Middle frontal gyrus (tissue), 1 donor: Measurements from ENCODE around the gene DLK2.
"Not testable (repeated sequence)": the region's sequence is repeated elsewhere in the genome, so short reads cannot be mapped to it uniquely, and the experiment has no call there.

Source experiments
- DNase-seq: peaks from one replicate; pipeline ENCODE4 v3.0.0-alpha.2; 2015; ENCODE audit warnings: low spot score; ENCODE audit errors: extremely low spot score

DLK2 gene

GRCh38 chr6:43455531-43456428, at the start of gene DLK2:
DLK2 (minus strand) TSS chr6:43455548; CDS start chr6:43454825, 723 bp downstream.
- DNase-seq: no peak

DNA sequence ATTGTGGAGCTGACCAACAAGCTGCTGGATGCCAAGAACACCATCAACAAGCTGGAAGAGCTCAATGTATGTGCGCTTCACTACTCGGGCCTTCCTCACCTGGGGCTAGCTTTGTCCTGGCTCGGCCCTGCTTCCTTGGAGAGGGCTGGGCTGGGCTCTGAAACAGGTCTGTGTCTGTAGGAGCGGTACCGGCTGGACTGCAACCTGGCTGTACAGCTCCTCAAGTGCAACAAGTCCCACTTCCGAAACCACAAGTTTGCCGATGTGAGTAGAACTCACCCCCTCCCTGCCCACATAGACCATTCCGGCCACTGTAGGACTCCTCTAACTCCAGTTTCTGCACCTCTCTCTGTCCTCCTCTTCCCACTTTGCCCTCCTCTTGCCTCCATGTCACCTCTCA, 48.1 kb upstream of the DLK2 start:
- no peak for DNase-seq

DNA sequence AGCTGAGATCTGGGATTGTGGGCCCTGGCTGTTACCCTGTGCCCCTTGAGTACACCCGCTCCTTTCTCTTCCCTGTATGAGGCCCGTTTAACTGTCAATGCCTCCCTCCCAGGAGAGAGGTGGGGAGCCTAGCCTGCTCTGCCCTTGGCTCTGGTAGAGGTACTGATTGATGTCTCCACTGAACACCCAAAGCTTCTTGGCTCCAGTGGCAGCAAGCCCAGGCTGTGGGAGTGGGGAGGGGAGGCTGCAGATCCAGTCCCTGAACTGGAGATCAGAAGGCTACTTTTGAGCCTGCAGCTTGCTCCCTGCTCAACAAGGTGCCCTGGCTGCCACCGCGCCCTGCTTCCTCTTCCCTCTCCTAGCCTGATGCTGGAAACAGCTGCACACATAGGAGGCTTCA, 47.3 kb upstream of the DLK2 start:
- DNase-seq: no peak

GRCh38 chr6:43500921-43501320, 45.6 kb upstream of the DLK2 start:
- no peak for DNase-seq

DNA sequence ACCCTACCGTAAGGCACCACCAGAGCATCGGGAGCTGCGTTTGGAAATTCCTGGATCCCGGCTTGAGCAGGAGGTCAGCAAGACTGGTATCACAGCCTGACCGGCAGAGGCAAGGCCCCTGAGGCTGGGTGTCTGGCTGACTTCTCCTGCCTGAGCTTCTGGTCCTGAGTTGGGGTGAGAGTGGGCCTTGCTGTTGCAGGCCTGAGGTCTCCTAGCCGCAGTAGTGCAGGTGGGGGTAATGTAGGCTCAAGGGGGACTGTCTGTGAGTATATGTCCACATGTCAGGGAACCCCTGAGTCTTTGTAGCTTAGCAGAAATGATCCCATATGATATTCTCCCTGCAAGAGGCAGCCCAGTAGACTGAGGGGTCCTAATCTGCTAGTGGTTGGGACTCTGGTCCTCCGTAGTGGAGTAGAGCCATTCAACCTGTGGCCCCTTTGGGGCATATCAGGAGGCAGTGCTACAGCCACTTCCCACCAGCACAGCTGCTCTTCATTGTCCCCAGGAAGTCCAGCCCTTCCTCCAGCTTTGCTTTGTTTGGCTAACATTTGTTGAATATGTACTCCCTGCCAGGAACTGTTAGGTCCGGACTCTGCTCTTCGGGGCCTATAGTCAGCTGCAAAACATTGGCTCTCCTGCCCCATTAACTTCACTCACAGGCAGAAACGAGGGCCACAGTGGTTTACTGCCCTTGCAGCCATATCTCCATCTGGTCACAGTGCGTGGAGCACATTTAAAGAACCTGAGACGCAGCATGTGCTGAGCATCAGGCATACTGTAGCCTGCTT, 43.9 kb upstream of the DLK2 start:
- DNase-seq: no peak

GRCh38 chr6:43498291-43498690, 42.9 kb upstream of the DLK2 start:
- not testable (repeated sequence) for DNase-seq

DNA sequence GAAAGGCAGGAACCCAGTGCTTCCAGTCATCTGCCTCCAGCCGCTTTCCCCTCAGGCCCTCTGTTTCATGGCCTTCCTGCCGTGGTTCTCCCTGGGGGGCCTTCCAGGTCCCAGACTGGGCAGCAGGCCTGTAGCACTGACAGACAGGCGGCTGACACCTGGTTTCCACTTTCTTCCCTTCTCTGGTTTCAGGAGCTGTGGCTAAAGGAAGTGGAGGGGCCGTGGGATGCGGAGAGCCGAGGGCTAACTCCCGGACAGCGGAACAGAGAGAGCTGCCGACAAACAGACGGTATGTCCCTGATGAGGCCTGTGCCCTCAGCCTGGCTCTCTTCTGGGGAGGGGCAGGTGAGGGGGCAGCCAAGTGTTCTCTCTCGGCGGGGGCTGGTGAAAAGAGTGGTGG, 42.3 kb upstream of the DLK2 start:
- DNase-seq: no peak

GRCh38 chr6:43497129-43497396, 41.7 kb upstream of the DLK2 start:
- DNase-seq: no peak

DNA sequence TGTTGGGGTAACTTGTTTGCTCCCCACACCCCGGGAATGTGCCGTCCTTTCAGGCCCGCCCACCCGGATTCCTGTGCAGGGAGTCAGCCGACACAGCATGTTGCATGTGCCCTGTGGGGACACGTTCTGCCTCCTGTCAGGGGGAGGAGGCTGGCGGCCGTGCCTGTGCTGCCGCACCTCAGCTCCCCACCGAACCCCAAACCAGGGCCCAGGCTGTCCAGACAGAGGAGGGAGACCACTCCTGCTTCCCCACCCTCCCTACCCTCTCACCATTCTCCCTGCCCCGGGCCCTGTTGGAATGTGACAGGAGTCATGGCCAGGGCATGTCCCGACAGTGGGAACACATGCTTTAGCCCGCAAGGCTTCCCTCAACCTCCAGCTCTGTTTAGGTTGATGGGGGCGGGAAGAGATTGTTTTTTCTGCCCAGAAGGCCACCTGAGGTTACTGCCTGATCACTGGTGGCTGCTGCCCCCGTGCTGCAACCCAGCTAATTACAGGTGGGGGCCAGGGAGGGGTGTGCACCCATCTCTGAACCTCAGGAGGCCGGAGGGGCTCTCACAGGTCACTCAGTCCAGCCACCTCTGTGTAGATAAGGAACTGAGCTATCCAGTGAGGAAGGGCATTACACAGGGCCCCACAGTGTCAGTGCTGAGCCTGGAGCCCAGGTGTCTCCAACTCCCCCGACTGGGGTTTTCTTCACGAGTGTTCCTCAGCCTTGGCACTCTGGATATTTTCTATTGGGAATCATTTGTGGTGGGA, 41.2 kb upstream of the DLK2 start:
- DNase-seq: no peak

- no peak for DNase-seq
Measured at GRCh38 chr6:43495409-43495941, 40.1 kb upstream of the DLK2 start.

- DNase-seq: no peak
Measured at GRCh38 chr6:43494766-43495165, 39.4 kb upstream of the DLK2 start.

GRCh38 chr6:43494321-43494720, 39.0 kb upstream of the DLK2 start:
- DNase-seq: no peak

GRCh38 chr6:43493833-43494232, 38.5 kb upstream of the DLK2 start:
- DNase-seq: no peak

DNA sequence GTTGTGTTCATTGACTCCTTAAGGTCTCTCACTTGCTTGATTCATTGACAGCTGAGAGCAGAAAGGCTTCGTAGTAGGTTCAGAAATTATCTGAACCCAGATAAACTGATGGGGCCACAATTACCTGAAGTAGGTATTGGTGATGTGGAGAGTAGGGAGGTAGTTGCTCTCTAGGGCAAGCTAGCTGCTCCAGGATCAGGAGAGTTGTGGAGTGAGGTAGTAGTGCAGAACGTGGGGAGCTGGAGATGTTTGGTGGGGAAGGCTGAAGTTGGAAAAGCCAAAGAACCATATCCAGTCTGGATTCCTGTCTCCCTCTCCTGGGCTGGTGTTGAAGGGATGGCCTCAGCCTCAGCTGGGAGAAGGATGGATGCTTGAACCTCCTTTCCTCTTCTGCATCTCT, 37.9 kb upstream of the DLK2 start:
- DNase-seq: no peak

DNA sequence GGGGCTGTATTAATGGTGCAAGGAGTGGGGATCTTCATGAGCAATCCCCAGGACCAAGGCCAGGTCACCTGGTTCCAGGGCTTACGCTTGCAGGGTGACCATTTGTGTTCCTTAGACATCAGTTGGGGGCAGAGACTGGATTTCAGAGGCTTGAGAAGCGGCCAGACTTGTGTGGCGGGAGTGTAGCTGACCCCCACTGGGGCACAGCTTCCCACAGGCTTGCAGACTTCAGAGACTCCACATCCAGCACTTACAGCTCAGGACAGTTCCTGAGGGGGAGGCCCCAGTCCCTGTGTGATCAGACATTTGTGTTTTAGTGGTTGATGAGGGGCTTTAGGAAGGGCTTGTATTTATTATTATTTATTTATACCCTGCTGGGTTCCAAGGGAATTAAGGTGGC, 37.3 kb upstream of the DLK2 start:
- no peak for DNase-seq

DNA sequence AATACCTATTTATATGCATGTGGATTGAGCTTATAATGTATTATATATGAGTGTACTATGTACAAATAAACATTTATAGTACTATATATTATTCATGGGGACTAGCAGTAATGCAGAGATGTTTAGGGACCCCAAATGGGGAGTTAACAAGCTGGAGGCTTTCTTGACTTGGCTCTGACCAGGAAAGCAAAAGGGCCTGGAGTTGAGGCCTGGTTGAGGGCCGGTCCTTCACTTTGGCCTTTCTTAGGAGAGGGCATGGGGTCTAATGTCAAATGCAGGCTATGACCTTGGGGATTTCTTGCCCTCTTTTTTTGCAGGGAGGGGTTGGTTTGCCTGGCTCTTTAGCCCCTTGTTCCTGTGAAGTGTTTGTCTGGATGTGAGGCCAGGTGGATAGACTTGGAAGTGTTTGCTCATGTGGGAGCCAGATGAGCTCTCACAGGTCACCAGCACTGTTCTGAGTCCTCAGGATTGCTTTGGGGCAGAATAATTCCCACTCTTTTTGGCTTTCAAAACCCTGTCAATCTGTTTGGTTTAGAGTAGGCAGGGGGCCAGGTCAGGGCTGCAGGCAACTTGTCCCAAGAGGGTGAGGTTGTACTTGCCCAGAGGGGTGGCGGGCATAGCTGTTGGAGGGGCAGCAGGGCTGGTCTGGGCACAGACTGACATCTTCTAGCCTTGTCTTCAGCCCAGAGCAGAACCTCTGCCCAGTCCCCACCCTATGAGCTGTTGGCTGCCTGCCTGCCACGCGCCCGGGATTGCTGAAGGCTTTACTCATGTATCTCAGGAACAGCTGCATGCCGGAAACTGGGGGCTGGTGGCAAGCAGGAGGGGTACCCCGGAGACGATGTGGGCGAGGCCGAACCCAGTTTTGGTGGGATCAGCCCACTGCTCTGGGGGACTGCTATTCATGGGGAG, 36.7 kb upstream of the DLK2 start:
- DNase-seq: peak; percentile 56

DNA sequence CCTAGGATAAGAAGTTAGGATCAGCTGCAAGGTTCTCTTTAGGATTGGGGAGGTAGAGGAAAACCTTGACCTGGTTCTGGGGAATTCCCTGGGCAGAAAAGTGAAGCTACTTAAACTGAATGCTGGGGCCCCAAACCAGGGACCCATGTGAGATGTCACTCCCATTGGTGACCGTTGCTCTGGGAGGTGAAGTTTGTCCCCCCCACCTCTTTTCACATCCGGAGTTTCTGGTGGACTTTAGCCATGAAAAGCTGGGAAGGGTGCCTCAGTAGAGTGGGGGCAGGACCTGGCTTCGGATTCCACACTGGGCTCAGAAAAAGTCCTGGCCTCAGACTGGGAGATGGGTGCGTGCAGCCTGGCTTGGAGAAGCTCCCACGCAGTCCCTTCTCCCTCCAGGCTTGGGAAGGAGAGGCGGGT, 35.2 kb upstream of the DLK2 start:
- DNase-seq: no peak

DNA sequence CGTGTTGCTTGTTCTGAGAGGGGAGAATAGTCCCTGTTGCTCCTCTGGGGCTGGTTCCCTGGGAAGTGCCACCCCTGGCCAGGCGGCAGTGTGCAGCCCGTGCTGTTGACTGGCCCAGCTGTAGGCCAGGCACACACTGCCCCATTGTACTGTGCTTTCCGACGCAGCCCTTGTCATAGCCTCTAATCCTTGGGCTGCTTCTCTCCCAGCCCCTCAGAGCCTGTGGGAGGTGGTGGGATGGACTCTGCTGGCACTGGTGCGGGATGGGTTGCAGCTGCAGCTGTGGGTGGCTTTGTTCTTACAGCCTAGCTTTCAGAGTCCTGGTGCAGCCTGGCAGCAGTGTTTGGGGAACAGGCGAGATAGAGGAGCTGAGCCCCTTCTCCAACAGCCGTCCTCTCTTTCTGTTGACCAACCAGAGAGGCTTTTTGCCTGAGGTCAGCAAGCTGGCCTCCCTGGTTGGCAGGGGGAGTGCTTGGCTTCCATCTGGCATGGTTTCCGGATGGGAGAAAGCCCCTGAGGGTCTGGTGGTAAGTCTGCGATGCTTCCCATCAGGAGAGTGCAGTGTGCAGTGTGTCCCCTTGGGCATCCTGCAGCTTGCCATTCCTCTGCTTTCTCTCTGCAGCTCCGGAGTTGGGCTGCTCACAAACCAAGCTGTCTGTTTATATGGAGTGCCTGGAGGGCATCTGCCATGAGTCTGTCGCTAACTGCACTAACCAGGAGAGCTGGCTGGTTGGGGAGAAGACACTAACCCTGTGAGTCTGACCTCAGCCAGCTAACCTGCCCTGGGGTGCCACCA, 34.1 kb upstream of the DLK2 start:
- DNase-seq: peak; percentile 89

DNA sequence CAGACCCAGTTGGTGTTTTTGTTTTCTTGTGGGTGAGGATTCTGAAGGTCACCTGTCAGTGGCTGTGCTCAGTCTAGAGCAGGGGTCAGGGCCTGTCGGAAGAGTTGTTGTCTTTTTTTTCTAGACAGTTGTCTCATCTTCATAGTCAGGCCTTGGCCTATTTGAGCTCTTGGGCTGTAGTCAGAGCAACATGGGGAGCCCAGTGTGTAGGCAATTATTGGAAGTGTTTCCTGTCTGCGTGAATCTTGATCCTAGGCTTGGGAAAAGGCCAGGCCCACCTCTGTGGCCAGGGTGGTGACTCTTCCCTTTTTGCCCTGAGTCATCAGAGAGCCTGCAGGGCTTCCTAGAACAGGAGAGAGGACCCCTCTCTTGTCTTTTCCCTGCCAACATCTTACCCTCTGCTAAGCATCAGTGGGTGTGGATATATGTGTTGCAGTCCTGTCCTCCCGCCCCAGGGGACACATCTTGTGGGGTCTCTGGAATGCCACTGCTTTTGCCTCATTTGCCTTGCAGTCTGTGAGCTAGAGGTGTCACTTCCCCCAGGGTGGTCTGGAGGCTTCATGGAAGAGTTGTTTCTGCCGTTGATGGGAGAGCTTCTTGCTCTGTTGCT, 33.4 kb upstream of the DLK2 start:
- DNase-seq: no peak
